GM19193 (cell line): Measurements from ENCODE around the gene ITPR1.

Experiments used
- POLR2A ChIP-seq: IDR thresholded peaks from 4 replicates; pipeline ENCODE4 v1.6.1; 2011; ENCODE audit not compliant: insufficient read depth, insufficient read length; ENCODE audit errors: extremely low read depth

Gene ITPR1

DNA sequence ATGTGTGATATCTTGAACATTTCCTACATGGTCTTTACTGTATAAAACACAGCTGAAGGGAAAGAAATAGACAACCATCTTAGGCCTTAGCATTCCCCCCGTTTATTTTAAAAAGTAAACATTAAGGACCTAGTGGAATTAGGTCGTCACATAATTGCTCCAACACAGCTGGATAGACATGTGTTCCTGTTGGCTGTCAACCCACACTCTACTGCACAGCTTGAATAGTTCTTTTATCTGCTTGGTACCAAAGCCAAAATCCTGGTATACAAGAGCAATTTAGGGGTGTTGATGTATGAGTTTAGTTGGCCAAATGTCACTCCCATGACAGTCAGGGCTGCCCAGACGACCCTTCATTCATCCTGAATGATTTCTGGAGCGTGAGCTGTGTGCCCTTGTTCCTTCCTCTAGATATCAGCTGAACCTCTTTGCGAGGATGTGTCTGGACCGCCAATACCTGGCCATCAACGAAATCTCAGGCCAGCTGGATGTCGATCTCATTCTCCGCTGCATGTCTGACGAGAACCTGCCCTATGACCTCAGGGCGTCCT, 179.7 kb downstream of the ITPR1 start:
- no peak for TF ChIP-seq POLR2A

DNA sequence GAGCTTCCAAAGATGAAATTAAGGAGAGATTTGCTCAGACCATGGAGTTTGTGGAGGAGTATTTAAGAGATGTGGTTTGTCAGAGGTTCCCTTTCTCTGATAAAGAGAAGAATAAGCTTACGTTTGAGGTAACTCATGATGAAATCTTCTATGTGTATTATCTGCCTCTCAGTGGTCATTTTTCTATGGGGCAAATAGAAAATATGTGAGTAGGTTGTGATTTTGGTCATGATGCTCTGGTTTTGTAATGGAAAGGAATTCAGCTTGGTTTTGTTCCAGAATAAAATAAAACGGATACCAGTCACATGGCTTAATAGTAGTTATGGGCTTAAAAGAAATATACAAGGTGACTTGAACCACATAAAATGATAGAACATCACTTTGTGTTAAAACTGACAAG, 181.1 kb downstream of the ITPR1 start:
- no peak for TF ChIP-seq POLR2A

DNA sequence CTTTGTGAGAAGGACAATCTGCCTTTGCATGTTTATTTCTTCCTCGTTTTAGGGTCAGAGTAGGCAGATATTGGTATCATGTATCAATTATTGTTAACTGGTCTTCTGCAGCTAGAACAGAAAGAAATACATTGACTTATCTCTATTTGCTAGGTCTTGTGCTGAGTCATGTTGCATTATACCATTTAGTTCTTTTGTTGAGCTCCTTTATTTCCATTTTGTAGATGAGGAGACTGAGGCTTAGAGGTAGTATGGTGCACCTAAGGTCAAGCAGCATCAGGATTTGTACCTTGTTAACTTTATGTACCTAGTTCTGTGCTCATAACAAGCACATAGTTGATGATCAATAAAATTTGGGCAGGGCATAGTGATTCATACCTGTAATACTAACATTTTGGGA, 182.6 kb downstream of the ITPR1 start:
- TF ChIP-seq POLR2A = no peak

DNA sequence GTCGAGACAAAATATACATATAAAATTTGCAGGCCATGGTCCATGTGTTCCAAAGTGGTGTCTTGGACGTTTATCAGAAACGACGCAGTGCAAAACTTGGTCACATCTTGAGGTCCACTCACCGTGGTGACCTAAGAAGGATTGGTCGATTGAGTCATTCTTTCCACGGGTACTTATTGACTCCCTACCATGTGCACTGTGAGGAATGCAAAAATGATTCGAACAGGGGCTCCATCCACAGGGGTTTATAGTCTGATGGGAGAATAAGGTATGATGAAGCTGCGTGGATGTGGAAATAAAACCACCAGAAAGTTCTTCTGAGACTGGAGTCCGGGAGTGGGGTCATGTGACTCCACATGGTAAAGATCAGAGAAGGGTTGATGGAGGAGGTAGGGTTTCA, 185.2 kb downstream of the ITPR1 start:
- TF ChIP-seq POLR2A = no peak

DNA sequence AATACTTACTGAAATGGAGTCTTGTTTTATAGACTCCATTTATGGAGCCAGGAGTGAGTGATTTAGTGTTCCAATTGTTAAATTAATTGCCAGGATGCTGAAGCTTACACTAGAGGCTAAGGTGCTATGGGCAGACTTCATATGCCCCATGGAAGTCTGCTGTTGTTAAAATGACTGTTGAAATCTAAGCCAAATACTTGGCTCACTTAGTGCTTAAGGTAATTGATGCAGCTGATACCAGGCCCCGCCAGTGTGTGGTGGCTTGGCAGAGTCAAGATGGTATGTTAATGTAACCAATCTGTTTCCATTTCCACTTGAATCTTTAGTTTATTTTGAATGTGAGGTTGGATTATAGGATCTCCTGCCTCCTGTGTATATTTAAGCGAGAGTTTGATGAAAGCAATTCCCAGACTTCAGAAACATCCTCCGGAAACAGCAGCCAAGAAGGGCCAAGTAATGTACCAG, 187.1 kb downstream of the ITPR1 start:
- TF ChIP-seq POLR2A = no peak

DNA sequence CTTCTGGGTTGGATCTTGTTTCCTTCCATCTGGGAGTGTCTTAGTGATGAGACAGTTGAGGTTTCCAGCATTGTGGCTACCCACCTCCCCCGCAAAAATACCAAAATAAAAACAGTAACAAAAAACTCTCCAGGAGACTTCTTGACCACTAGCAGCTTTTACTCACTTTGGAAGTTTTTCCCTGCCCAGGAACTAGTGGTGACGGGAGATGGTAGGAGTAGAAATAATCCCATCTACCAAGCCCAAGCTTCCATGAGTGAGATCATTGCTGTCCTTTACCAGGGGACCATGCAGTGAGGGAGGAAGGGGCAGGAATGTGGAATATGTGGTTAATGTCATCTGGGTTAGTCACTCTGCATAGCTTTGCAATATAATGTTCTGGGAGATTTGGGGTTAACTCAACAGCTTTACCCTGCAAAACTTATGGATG, 187.7 kb downstream of the ITPR1 start:
- TF ChIP-seq POLR2A = no peak

DNA sequence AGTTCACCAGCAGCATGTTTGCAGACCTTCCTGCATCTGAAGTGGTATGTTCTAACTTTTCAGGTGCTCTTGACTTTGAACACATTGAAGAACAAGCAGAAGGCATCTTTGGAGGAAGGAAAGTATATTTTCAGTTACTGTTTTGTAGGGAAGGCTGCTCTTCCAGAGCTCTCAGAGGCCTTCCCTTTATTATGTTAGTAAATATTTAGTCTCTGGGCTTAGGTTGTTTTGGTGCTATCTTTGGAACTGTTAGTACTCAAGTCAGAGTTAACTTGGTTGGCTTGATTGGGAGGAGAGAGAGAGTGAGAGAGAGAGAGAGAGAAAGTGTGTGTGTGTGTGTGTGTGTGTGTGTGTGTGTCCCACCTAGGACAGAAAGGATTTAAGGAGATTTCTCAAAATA, 188.2 kb downstream of the ITPR1 start:
- no peak for TF ChIP-seq POLR2A

DNA sequence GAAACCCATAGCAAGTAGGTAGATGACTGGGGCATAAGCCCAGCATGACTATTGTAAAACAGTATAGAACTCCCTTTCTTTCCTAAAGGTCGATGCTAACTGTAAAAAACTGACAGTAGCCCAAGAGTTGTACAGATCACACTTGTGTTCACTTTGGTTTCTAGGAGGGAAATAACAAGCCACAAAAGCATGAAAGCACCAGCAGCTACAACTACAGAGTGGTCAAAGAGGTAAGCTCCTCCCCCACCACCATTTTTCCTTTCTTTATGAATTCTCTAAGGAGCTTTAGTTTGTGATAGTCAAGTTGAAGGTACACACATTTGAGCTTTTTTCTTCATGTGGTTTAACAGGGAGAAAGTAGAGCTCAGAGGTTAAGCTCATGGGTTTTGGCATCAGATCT, 191.0 kb downstream of the ITPR1 start:
- TF ChIP-seq POLR2A = no peak

DNA sequence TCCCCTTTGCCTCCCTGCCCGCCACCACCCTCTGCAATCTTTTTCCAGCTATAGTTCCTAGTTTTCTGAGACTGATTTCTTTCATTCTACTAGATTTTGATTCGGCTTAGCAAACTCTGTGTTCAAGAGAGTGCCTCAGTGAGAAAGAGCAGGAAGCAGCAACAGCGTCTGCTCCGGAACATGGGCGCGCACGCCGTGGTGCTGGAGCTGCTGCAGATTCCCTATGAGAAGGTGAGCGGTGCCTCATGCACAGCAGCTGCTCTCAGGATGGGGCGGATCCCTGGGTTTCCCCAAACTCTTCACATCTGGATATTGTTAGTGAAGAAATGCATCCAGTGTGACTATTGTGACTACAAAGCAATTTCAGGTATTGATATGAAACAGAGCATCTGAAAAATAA, 191.8 kb downstream of the ITPR1 start:
- no peak for TF ChIP-seq POLR2A

DNA sequence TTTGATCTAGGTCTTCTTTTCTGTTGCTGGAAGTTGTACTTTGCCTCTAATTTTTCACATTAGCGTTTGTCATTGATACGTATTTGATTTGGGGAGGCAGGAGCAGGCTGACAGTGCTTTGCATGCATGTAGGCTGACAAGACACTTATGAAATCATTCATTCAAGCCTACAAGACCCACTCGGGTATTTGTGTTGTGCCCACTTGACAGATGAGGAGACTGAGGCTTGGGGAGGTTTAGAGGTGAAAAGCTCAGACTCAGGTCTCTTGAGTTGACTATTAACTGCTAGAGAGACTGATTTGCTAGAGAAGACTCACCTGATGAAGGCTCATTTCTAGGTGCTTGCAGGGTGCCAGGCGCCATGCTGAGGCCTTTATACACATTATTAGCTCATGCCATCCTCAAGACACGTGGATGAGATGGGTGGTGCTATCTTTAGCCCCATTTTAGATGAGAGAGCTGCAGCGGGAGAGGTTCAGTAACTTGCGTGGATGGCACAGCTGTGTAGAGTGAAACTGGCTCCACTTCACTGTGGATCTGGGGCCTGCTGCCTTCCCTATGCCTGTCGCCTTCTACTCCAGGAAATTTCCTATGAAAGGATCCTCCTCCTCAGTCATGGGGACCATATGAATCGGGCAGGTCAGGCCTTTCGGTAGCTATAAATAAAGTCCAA, 192.7 kb downstream of the ITPR1 start:
- no peak for TF ChIP-seq POLR2A

DNA sequence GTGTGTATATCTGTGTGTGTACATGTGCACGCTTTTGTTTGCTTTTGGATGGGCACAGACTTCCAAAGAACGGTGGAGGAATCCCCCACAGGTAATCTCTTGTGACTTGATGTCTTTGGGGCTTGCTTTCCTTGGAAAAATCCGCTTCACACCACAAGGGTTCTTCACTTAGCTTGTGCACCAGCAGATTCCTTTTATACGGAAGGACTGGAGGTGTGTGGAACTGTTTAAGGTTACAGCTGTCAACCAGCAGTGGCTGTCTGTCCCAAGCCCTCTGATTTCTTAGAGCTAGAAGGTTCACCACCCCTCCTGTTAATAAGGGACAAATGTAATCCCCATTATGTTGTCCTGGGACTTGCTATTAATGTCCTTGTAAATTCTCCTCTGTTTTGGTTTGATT, 193.5 kb downstream of the ITPR1 start:
- no peak for TF ChIP-seq POLR2A

DNA sequence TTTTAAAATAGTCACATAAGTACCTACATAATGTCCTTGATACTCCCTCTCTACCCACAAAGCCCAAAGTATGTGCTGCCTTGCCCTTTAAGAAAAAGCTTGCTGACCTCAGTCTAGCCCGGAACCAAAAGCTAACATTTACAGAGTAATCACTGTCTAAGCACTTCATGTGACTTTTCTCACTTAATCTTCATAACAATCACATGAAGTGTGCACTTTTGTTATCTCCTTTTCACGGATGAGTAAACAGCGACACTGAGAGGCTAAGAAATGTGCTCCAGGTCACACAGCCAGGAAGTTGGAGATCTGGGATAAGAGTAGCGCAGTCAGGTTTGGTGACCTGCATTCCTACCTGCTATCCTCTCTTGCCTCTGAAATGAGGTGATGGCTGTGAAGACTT, 194.0 kb downstream of the ITPR1 start:
- TF ChIP-seq POLR2A = no peak

DNA sequence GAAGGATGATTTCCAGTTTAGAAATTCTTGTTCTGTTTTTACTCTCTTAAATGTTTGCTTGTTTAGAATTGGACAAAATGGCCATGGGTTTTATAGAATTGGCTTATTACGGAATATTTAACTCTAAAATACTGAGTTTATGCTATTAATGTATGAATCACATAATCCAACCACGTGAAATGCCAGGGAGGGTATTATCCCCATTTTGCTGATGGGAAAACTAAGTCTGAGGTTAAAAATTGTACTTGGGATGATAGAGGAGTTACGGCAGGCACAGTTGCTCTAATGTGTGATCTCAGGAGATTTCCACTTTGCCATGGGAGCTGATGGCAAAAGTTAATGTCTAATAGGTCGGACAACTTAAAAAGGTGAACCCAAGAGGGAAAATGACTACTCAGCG, 194.4 kb downstream of the ITPR1 start:
- TF ChIP-seq POLR2A = no peak

DNA sequence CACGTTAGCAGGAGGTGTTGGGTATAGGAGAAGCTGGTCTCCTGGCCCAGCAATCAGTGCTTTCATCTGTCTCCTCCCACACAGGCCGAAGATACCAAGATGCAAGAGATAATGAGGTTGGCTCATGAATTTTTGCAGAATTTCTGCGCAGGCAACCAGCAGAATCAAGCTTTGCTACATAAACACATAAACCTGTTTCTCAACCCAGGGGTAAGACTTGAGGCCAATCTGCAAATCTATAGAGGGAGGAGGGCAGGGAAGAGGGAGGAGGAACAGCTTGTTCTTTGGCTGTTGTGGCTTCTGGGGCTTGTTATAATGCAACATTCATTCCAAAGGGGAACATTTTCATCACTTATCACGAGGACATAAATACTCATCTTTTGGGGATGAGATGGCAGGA, 195.3 kb downstream of the ITPR1 start:
- no peak for TF ChIP-seq POLR2A

DNA sequence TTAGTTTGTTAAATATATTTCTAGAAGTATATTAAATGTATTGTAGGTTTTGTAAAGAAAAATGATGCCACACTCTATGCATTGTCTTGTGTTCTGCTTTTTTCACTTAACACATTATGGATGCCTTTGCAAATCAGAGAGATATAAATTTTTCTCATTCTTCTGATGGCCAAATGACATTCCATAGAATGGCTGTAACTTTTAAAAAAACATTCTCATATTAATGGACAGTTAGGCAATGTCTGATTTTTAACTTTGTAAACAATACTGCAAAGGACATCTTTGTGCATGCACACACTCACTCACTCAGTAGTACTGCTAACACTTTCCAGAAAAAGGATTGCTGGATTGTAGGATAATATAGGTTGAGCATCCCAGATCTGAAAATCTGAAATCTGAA, 195.9 kb downstream of the ITPR1 start:
- TF ChIP-seq POLR2A = no peak

DNA sequence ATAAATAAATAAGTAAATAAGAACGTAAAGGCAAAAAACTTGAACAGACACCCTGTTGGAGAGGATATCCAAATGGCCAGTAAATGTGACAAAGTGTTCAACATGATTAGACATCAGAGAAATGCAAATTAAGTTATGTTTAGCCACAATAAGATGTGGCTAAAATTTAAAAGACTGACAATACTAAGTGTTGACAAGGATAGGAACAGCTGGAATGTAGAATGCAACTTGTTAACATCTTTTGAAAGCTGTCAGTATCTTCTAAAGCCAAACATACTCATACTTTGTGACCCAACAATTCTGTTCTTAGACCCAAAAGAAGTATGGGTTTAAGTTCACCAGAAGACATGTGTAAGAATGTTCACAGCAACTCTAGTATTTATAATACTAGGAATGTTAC, 197.1 kb downstream of the ITPR1 start:
- TF ChIP-seq POLR2A = no peak

DNA sequence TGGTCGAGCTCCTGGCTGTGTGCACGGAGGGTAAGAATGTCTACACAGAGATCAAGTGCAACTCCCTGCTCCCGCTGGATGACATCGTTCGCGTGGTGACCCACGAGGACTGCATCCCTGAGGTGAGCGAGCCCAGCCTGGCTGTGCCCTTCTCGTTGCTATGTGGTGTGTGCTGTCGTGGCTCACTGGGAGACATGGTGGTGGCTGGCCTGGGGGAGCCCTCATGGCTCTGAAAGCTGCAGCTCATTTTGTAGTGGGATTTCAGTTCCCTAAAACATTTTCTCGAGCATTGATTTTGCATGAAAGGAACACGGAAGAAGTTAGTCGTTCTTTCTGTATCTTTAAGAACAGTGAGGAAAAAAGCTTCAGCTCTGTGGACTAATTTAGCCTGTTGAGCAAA, 200.5 kb downstream of the ITPR1 start:
- TF ChIP-seq POLR2A = no peak
